ENCODE results near the gene SLC35E2B. TPM values are rescaled to one million over a fixed set of nuclear protein-coding genes. Genes with fewer than 3 reads are reported as not detected.

Gene SLC35E2B
- total and polyA plus RNA-seq, 2 of the 8 experiments (the other 6 are each of a cell fraction or from before 2014, with no cell fraction given): 25.9 to 46.7 TPM

DNA sequence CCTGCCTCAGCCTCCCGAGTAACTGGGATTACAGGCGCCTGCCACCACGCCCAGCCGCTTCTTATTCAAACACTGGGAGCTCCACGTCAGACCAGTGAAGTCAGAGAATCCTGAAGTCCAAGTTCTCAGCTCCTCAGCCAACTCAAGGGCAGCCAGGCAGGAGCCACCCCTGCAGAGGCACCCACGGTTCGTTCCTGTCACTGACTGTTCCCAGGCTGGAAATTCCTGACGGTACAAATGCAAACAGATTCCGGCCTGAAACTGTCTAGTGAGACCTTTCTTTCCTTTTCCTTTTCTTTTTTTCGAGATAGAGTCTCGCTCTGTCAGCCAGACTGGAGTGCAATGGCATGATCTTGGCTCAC is 11.7 kb downstream of the SLC35E2B start:
- no peak overlapping the region for H2AK5ac ChIP-seq (ENCODE audit: low read depth, low read length)
- H2BK20ac ChIP-seq (ENCODE audit: low read length): no peak overlapping the region
- H3K9ac ChIP-seq (replicated peaks in 1 of 4; ENCODE audit: extremely low read depth in 1 of 4, low read depth in 3 of 4, low read length in 3 of 4): no peak overlapping the region
- no peak overlapping the region for H3K4me3 ChIP-seq (ENCODE audit: extremely low read depth in 1 of 4, insufficient read depth in 2 of 4, low read depth in 3 of 4, low read length in 4 of 4)
- H2BK15ac ChIP-seq (ENCODE audit: low read length): no peak overlapping the region
- CTCF ChIA-PET (ENCODE audit: partially characterized antibody): interaction anchor here (0.7 to 1.6 kb wide), 3 partner anchors 11 to 559 kb away, joined by 3 to 5 read pairs (median 3); no protein-coding TSS in a partner anchor
- H3K18ac ChIP-seq (ENCODE audit: extremely low read depth, low read length): no peak overlapping the region
- H2AFZ ChIP-seq (ENCODE audit: low read length): no peak overlapping the region
- H3K56ac ChIP-seq (replicated peaks; ENCODE audit: insufficient read length, low read depth, low read length): no peak overlapping the region
- H3K27ac ChIP-seq (ENCODE audit: low read depth, low read length): no peak overlapping the region
- no peaks in the 10 kb centered on the region for H3K36me3 ChIP-seq (ENCODE audit: control insufficient read depth in 2 of 4, insufficient read depth in 4 of 4, low read length in 3 of 4)
- no peak overlapping the region for H3K4me2 ChIP-seq (ENCODE audit: insufficient read depth in 1 of 2, low read depth in 2 of 2, low read length in 2 of 2)
- TF ChIP-seq CTBP2 (IDR thresholded peaks at IDR 0.05; ENCODE audit: borderline replicate concordance, insufficient read depth, insufficient read length, low read length): no peak
- TF ChIP-seq TAF1 (IDR thresholded peaks at IDR 0.05; ENCODE audit: low read depth, low read length): no peak
- no peak for TF ChIP-seq NANOG (IDR thresholded peaks at IDR 0.05; ENCODE audit: insufficient read depth, low read depth, low read length, poor library complexity, severe bottlenecking)
- TF ChIP-seq CBX8 (IDR thresholded peaks at IDR 0.05; ENCODE audit: borderline replicate concordance, low read depth, low read length): no peak
- TF ChIP-seq KDM5A (IDR thresholded peaks at IDR 0.05; ENCODE audit: low read length): no peak
- TF ChIP-seq TCF12 (IDR thresholded peaks at IDR 0.05; ENCODE audit: low read depth, low read length): no peak
- H3K4ac ChIP-seq (replicated peaks; ENCODE audit: insufficient read length, low read depth, low read length): no peak overlapping the region
- H3K14ac ChIP-seq (ENCODE audit: insufficient read length): no peak overlapping the region
- POLR2A ChIA-PET (ENCODE audit: partially characterized antibody): interaction anchor here (0.9 kb wide), 1 partner anchor 15 kb away, joined by 4 read pairs; no protein-coding TSS in a partner anchor
- no peaks in the 10 kb centered on the region for H3K27me3 ChIP-seq (replicated peaks in 1 of 4; ENCODE audit: control insufficient read depth in 3 of 4, extremely low read depth in 1 of 4, insufficient read depth in 3 of 4, low read length in 3 of 4)
- peaks cover 4 to 60% of the 10 kb centered on the region in 2 experiments; a peak in 2 of 4 replicates for H3K79me2 ChIP-seq (ENCODE audit: control insufficient read depth in 1 of 2, insufficient read depth in 2 of 2, low read length in 2 of 2)
- FAIRE-seq (no peak), DNase-seq (ENCODE audit: low read depth in 1 of 2, low spot score in 2 of 2) (no peak)
- no peak overlapping the region for H3K23ac ChIP-seq (ENCODE audit: insufficient read length)
- no peak overlapping the region for H2BK120ac ChIP-seq (replicated peaks; ENCODE audit: low read depth, low read length)
- no peak overlapping the region for H4K5ac ChIP-seq (ENCODE audit: insufficient read length, low read depth, low read length)
- no peak overlapping the region for H2BK12ac ChIP-seq (ENCODE audit: low read depth, low read length)
- H3K4me1 ChIP-seq (replicated peaks in 1 of 4; ENCODE audit: control insufficient read depth in 3 of 4, insufficient read depth in 4 of 4, low read length in 3 of 4): peaks cover 0 to 24% (median 17%) of the 10 kb centered on the region in 4 experiments; a peak in 6 of 7 replicates
- peaks cover 19% of the 10 kb centered on the region for H3K79me1 ChIP-seq (ENCODE audit: low read depth, low read length)
- H4K20me1 ChIP-seq (replicated peaks in 1 of 2; ENCODE audit: control insufficient read depth in 1 of 2, insufficient read depth in 2 of 2, low read length in 2 of 2): peaks cover 5 to 22% of the 10 kb centered on the region in 2 experiments
- no peaks in the 10 kb centered on the region for H3K23me2 ChIP-seq (ENCODE audit: low read depth, low read length)
- no peak overlapping the region for H2BK5ac ChIP-seq (ENCODE audit: low read depth, low read length)
- H4K8ac ChIP-seq (ENCODE audit: extremely low read depth, insufficient read depth, low read length): no peak overlapping the region
- 84% methylated on average over 11 of the region's 11 CpGs; no CpG with 5 or more reads in 1 of the 2 experiments for WGBS, 2 experiments (ENCODE audit: extremely low coverage in 1 of 2, insufficient coverage in 1 of 2, insufficient read length in 1 of 2, insufficient replicate concordance in 2 of 2, low coverage in 1 of 2, low lambda C conversion rate in 2 of 2, missing lambda C conversion rate in 1 of 2)
- H4K91ac ChIP-seq (replicated peaks; ENCODE audit: insufficient read length, low read length): no peak overlapping the region
- H3K9me3 ChIP-seq (ENCODE audit: insufficient read depth in 2 of 2, low read depth in 1 of 2, low read length in 1 of 2): no peaks in the 10 kb centered on the region

Measured in H1 (cell line).